ENCODE results near the gene XCR1.

XCR1 gene

GRCh38 chr3:45975686-45976085, 51.6 kb downstream of the XCR1 start:
- no peak for TF ChIP-seq CTCF (IDR thresholded peaks at IDR 0.05; ENCODE audit: low read depth, low read length, missing control alignments)
- DNase-seq (ENCODE audit: low read depth), result no peak
- H3K4me3 ChIP-seq (ENCODE audit: low read depth, low read length), result no peak overlapping the region

GRCh38 chr3:45974686-45975085, 52.6 kb downstream of the XCR1 start:
- H3K4me3 ChIP-seq (ENCODE audit: low read depth, low read length), result no peak overlapping the region
- no peak for TF ChIP-seq CTCF (IDR thresholded peaks at IDR 0.05; ENCODE audit: low read depth, low read length, missing control alignments)
- no peak for DNase-seq (ENCODE audit: low read depth)

- no peak for DNase-seq (ENCODE audit: low read depth)
- no peak overlapping the region for H3K4me3 ChIP-seq (ENCODE audit: low read depth, low read length)
- no peak for TF ChIP-seq CTCF (IDR thresholded peaks at IDR 0.05; ENCODE audit: low read depth, low read length, missing control alignments)
These were observed 54.5 kb downstream of the XCR1 start for GRCh38 chr3:45972534-45973402.

DNA sequence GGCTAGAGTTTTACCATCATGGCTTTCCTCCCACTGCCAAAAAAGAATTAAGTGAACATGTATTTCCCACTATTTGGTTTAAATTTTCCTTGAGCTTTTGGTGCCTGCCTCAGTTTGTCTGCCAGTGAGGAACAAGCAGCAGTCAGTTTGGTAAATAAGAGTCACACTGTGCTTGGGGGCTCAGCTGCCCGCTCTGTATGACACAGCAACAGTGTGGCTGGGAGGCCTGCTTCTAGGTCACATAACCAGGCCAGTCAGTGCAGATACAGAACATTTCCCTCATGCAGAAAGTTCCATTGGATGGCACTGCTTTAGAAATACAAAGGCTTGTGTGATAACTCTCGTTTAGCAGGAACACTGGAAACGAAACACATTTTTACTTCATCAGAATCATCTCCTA, 57.3 kb downstream of the XCR1 start:
- no peak overlapping the region for H3K4me3 ChIP-seq (ENCODE audit: low read depth, low read length)
- no peak for TF ChIP-seq CTCF (IDR thresholded peaks at IDR 0.05; ENCODE audit: low read depth, low read length, missing control alignments)
- DNase-seq (ENCODE audit: low read depth), result no peak

GRCh38 chr3:45969116-45969515, 58.2 kb downstream of the XCR1 start:
- DNase-seq (ENCODE audit: low read depth), result no peak
- no peak for TF ChIP-seq CTCF (IDR thresholded peaks at IDR 0.05; ENCODE audit: low read depth, low read length, missing control alignments)
- no peak overlapping the region for H3K4me3 ChIP-seq (ENCODE audit: low read depth, low read length)

- no peak for TF ChIP-seq CTCF (IDR thresholded peaks at IDR 0.05; ENCODE audit: low read depth, low read length, missing control alignments)
- H3K4me3 ChIP-seq (ENCODE audit: low read depth, low read length), result no peak overlapping the region
- DNase-seq (ENCODE audit: low read depth), result no peak
These were observed 58.6 kb downstream of the XCR1 start for GRCh38 chr3:45968706-45969105.

DNA sequence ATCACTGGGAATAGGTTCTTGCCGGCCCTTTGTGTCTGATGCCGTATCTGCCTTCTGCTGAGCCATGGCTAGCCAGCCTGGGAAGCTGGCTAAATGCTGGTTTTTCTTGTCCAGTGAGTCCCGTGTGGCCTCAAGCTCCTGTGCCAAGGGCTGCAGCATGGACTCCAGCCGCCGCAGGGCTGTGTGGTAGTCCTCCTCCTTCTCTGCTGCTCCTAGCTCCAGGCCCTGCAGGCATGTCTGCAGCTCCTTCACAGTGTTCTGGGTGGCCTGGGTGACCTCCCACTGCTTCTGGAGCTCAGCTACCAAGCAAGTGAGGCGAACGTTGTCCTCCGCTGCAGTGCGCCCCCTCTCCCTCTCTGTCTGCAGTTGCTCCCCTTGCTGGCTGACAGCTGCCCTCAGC, 59.1 kb downstream of the XCR1 start:
- DNase-seq (ENCODE audit: low read depth), result no peak
- H3K4me3 ChIP-seq (ENCODE audit: low read depth, low read length), result no peak overlapping the region
- no peak for TF ChIP-seq CTCF (IDR thresholded peaks at IDR 0.05; ENCODE audit: low read depth, low read length, missing control alignments)
